MCF 10A (cell line): ENCODE results near the gene CDADC1. TPM values are rescaled to one million over a fixed set of nuclear protein-coding genes. Genes with fewer than 3 reads are reported as not detected.
"Not testable (repeated sequence)": the region's sequence is repeated elsewhere in the genome, so short reads cannot be mapped to it uniquely, and the experiment has no call there.

Experiments
- BruUV-seq: library from RNA; stranded (reverse); fragments of 400-500 nt; replicated peaks from 2 replicates; lab custom pipeline; 2021; lab: Mats Ljungman, UMichigan
- CTCF ChIA-PET: fragments of 300-600 bp; sonication (Branson Sonifier 250); formaldehyde crosslinking; extraction: SDS; loops from one replicate; lab custom pipeline; 2021; ENCODE audit warnings: antibody characterized with exemption, inconsistent platforms; lab: Yijun Ruan, JAX
- POLR2A ChIA-PET: fragments of 300-600, 350-650 bp; sonication (Branson Sonifier 250); formaldehyde crosslinking; extraction: SDS; loops from one replicate; lab custom pipeline; 2020; ENCODE audit warnings: antibody characterized with exemption, inconsistent platforms; lab: Yijun Ruan, JAX
- DNase-seq: peaks from one replicate; pipeline ENCODE4 v3.0.0-alpha.2; 2018; ENCODE audit not compliant: unreplicated experiment
- H3K27ac Mint-ChIP-seq: one replicate; pipeline ENCODE4 v1.8.0; 2022; ENCODE audit warnings: mild to moderate bottlenecking, low read depth, mixed read lengths; ENCODE audit not compliant: unreplicated experiment
- H3K27me3 Mint-ChIP-seq: one replicate; pipeline ENCODE4 v1.8.0; 2022; ENCODE audit warnings: mixed read lengths; ENCODE audit not compliant: insufficient read depth, unreplicated experiment
- H3K36me3 Mint-ChIP-seq: one replicate; pipeline ENCODE4 v1.8.0; 2022; ENCODE audit warnings: mild to moderate bottlenecking, moderate library complexity, mixed read lengths; ENCODE audit not compliant: insufficient read depth, unreplicated experiment
- H3K4me1 Mint-ChIP-seq: one replicate; pipeline ENCODE4 v1.8.0; 2022; ENCODE audit warnings: mixed read lengths; ENCODE audit not compliant: insufficient read depth, unreplicated experiment
- H3K4me3 Mint-ChIP-seq: one replicate; pipeline ENCODE4 v1.8.0; 2022; ENCODE audit warnings: mild to moderate bottlenecking, moderate library complexity, mixed read lengths; ENCODE audit not compliant: unreplicated experiment
- H3K9me3 Mint-ChIP-seq: one replicate; pipeline ENCODE4 v1.8.0; 2022; ENCODE audit warnings: mixed read lengths; ENCODE audit not compliant: unreplicated experiment
- intact Hi-C: fragments of 100-400 bp; cut with micrococcal nuclease; formaldehyde crosslinking; loops from 2 replicates; pipeline ENCODE4 v1.14.1; 2022
- total RNA-seq: library from RNA; stranded (reverse); gene quantifications from 2 replicates; pipeline ENCODE4 v1.2.3, GENCODE V29; 2022
- TF ChIP-seq, protein P1 (sequence below): fragments of 200-600 bp; IDR thresholded peaks from one replicate; pipeline ENCODE4 v1.8.0; 2022; ENCODE audit warnings: antibody characterized with exemption, mild to moderate bottlenecking; ENCODE audit not compliant: unreplicated experiment

Gene CDADC1
- total RNA-seq, 1 experiment from 2014 or later = 9.4 TPM

DNA sequence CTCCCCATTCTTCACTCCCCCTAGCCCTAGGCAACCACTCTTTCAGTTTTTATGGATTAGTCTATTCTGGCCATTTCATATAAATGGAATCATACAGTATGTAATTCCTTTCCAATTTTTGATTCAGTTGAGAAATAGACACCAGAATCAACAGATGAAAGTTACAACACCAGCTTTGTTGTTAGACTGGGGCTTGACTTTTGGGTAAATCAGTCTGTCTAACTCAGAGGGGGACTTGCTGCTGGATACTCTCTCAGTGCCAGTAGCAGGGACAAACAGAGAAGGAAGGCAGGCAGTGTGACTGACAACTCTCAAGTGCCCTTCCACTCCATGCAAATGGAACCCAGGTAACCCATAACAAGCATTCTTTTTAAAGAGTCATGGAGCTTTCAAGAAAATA, 40.7 kb downstream of the CDADC1 start:
- H3K36me3 Mint-ChIP-seq = no peaks in the 10 kb centered on the region
- H3K4me1 Mint-ChIP-seq = no peaks in the 10 kb centered on the region
- ChIA-PET CTCF (interaction anchor here (0.8 kb wide), 1 partner anchor 317 kb away, joined by 3 read pairs; no protein-coding TSS in a partner anchor), POLR2A (interaction anchor here (1.3 kb wide), 1 partner anchor 13 kb away, joined by 3 read pairs; no protein-coding TSS in a partner anchor)
- BruUV-seq = no TSS peak
- no peaks in the 10 kb centered on the region for H3K27me3 Mint-ChIP-seq
- no peak for DNase-seq
- no peak overlapping the region for H3K4me3 Mint-ChIP-seq
- TF ChIP-seq, protein P1, sequence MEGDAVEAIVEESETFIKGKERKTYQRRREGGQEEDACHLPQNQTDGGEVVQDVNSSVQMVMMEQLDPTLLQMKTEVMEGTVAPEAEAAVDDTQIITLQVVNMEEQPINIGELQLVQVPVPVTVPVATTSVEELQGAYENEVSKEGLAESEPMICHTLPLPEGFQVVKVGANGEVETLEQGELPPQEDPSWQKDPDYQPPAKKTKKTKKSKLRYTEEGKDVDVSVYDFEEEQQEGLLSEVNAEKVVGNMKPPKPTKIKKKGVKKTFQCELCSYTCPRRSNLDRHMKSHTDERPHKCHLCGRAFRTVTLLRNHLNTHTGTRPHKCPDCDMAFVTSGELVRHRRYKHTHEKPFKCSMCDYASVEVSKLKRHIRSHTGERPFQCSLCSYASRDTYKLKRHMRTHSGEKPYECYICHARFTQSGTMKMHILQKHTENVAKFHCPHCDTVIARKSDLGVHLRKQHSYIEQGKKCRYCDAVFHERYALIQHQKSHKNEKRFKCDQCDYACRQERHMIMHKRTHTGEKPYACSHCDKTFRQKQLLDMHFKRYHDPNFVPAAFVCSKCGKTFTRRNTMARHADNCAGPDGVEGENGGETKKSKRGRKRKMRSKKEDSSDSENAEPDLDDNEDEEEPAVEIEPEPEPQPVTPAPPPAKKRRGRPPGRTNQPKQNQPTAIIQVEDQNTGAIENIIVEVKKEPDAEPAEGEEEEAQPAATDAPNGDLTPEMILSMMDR = no peak
- intact Hi-C loops = loop anchor here (10.0 kb wide), 1 partner anchor 514 kb away; no protein-coding TSS in a partner anchor
- no peaks in the 10 kb centered on the region for H3K9me3 Mint-ChIP-seq
- no peak overlapping the region for H3K27ac Mint-ChIP-seq

DNA sequence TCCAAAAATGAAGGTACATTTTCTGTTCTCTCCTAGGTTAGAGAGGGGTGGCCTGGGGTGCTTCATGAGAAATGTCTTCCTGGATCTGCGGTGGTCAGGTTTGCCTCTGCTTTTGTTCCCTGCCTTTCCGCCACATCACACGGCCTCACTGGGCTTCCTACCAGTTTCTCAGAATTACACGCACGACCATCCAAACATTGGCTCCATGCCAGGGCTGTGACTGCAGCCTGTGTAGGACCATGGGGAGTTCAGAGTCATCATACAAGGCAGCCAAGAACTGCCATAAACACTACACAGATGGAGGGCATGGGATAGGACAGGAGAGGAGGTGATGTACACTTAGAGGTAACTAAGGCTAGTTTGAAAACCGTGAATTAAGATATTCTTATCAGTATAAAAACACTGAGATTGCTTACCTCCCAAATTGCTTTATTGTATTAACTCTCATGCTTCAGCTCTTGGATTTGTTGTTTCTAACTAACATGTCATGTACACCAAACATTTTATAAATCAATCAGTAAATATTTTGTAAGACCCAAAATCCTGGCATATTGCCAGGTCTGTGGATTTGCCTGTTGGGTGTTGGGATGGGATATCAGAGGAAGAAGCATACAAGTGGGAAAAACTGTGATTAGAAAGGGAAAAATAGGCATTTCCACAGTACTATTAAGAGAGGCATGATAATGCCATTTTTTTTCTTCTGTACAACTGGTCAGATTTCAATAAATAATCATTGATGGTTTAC, 45.2 kb downstream of the CDADC1 start:
- POLR2A ChIA-PET = no interaction called here
- no peak overlapping the region for H3K27ac Mint-ChIP-seq
- TF ChIP-seq, protein P1 = no peak

DNA sequence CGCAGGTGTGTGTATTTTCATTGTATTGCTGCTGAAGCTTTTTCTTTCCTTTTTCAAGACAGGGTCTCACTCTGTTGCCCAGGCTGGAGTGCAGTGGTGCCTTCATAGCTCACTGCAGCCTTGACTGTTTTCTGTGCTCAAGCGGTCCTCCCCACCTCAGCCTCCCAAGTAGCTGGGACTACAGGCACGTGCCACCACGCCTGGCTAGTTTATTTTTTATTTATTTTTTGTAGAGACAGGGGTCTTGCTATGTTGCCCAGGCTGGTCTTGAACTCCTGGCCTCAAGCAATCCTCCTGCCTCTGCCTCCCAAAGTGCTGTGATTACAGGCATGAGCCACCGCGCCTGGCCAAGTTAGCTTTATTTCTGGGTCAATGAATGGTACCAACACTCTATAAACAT, 47.0 kb downstream of the CDADC1 start:
- ChIA-PET POLR2A (interaction anchor here (0.9 kb wide), 1 partner anchor 46 kb away, joined by 3 read pairs; no protein-coding TSS in a partner anchor), CTCF (interaction anchor here (0.6 to 1.8 kb wide), 6 partner anchors 12 to 313 kb away, joined by 3 to 10 read pairs (median 4); no protein-coding TSS in a partner anchor)
- BruUV-seq, H3K27ac Mint-ChIP-seq, H3K4me3 Mint-ChIP-seq, H3K36me3 Mint-ChIP-seq, H3K9me3 Mint-ChIP-seq, H3K4me1 Mint-ChIP-seq, H3K27me3 Mint-ChIP-seq, DNase-seq, intact Hi-C loops: not testable (repeated sequence)

More for the DNA sequence above, 45.2 kb downstream of the CDADC1 start:
- H3K4me3 Mint-ChIP-seq = no peak overlapping the region
- H3K36me3 Mint-ChIP-seq = no peaks in the 10 kb centered on the region
- H3K9me3 Mint-ChIP-seq = no peaks in the 10 kb centered on the region
- CTCF ChIA-PET = no interaction called here
- no peaks in the 10 kb centered on the region for H3K27me3 Mint-ChIP-seq
- intact Hi-C loops = no loop called here
- no peak for DNase-seq
- H3K4me1 Mint-ChIP-seq = no peaks in the 10 kb centered on the region
- no TSS peak for BruUV-seq

DNA sequence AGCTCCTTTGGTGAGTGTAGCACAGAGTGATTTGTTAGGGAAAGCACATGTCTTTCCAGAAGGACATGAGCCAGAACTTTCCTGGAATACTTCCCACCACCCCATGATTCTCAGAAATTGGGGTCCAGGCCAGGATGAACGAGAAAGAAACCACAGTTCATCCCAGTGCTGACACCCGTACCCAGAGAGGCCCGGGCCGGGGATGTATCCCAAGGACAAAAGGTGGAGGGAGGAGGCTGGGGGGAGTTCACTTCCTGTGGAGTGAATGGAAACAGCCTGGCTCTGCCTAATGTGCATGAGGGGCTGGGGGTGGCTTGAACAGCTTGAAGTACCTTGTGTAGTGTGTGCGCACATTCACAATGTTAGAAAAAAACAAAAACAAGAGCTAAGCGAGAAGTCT, 47.5 kb downstream of the CDADC1 start:
- H3K4me3 Mint-ChIP-seq = no peak overlapping the region
- ChIA-PET CTCF (interaction anchor here (0.7 to 1.8 kb wide), 6 partner anchors 13 to 318 kb away, joined by 3 to 10 read pairs (median 4); no protein-coding TSS in a partner anchor), POLR2A (interaction anchor here (0.9 kb wide), 1 partner anchor 47 kb away, joined by 3 read pairs; no protein-coding TSS in a partner anchor)
- TF ChIP-seq, protein P1 = no peak
- H3K27me3 Mint-ChIP-seq = no peaks in the 10 kb centered on the region
- BruUV-seq = no TSS peak
- H3K36me3 Mint-ChIP-seq = peaks cover 6% of the 10 kb centered on the region
- intact Hi-C loops = no loop called here
- no peak overlapping the region for H3K27ac Mint-ChIP-seq
- H3K9me3 Mint-ChIP-seq = no peaks in the 10 kb centered on the region
- DNase-seq = no peak
- peaks cover 6% of the 10 kb centered on the region for H3K4me1 Mint-ChIP-seq
